GM19467 (cell line): ENCODE results near the gene KCNH5.

Experiments used
- ATAC-seq: cut with Tn5 transposase; IDR thresholded peaks from one replicate; pipeline ENCODE4 v1.9.1; 2021; ENCODE audit warnings: mild to moderate bottlenecking, moderate library complexity; ENCODE audit not compliant: unreplicated experiment

Gene KCNH5

DNA sequence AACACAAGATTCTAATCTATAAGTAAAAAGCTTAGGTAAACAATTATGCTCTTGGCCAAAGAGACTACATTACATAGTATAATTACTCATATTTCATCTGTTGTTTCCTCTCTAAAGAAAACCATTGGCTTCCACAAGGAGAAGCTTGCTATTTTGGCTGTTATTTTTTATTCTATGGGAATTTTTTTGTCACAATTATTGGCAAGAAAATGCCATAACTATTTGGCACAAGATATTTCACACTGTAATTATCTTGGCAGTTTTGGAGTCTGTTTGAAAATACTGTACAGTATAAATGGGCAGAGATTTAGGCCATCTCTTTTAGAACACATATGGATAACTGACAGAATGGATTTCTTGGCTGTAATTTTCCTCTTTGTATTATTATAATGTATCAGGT lies 51.2 kb downstream of the KCNH5 start:
- no peak for ATAC-seq

DNA sequence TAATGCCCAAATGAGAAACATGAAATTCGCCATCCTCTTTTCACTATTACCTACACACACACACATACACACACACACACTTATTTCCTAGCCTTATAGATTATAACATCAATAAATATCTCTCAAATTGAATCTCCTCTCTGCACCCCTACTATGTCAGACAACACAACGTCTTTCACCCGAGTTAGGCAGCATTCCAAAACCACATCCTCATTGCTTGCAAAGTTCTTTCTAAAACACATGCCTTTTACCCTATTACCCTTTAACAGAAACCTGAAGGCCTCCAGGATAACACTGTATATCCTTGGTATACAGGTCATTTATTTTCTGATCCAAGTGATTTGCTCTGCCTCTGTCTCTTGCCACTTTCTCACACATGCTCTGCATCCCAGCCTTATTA lies 56.3 kb downstream of the KCNH5 start:
- ATAC-seq: no peak

DNA sequence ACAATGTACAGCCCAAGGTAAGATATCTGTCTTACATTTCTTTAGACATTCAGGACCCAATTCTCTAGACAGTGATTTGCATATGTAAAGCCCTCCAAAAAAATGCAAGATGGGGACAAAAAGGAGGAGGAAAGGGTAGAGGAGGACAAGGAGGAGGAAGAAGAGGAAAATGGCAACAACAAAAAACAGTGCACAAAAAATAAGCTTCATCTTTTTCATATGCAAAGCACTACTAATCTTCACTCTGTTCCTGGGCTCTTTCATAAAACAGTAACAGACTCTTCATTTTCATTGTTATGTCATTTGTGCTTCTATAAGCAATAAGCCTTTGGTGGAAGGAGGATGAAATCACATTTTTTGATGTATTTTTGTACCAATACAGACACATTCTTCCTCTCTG lies 61.4 kb downstream of the KCNH5 start:
- no peak for ATAC-seq

DNA sequence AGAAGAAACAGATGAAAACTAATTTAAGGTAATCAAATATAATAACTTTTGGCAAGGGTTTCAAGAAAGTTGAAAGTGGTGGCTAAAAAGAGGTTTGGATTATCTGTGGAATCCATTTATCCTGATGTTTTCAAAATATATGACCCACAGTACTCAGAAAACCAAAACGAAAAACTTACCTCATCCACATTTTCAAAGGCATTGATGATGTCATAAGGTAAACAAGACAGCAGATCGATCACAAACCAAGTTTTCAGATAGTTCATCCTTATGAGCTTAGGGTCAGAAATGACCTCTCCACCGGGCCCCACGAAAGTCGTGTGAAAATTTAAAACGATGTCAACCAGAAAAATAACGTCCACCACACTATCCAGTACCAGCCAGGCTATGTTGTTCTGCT lies 64.6 kb downstream of the KCNH5 start:
- ATAC-seq: no peak

DNA sequence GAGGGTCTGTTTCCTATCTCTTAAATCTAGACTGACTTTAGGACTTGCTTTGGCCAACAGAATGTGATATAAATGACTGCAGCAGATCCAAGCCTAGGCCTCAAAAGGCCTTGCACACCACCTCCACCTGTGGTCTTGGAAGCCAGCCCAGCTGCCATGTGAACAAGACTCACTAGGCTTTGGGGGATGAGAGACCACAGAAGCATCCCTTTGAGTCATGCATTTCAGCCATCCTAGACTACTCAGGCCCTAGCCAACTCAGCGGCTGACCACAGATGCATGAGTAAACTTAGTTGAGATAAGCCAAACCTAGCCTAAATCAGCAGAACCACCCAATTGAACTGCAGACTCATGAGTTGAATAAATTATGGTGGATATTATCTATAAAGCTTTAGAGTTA lies 87.7 kb downstream of the KCNH5 start:
- ATAC-seq: no peak

DNA sequence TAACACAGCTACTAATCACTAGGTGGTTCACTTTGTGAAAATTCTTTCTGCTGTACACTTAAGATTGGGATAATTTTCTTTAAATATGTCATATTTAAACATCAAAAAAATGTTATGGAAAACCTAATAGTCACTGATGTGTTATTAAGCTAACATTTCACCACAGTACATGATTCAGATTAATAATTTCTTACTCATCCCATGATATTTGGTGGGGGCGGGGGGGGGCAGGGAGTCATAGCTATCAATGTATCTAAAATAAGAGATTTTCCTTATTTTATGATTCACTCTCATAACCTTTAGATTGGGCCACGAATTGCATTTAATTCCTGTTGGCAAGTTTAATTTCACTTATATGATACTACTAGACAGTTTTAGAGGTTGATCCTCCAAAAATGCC lies 88.8 kb downstream of the KCNH5 start:
- ATAC-seq: no peak

DNA sequence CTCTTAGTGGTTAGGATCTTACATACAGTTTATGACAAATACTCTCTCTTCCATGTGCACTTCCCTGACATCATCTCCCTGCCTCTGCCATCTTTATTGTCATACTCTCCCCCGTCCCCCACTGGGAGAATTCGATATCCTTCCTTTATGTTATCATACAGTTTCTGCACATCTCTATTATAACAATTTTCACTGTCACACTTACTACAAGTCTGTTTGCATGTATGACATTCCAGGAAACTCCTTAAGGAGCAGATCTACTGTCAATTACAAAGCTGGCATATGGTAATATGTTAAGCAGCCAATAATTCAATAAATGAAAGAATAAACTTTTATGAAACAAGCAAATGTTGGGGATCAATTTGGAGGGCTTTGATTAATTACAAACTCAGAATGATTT lies 91.1 kb downstream of the KCNH5 start:
- no peak for ATAC-seq

DNA sequence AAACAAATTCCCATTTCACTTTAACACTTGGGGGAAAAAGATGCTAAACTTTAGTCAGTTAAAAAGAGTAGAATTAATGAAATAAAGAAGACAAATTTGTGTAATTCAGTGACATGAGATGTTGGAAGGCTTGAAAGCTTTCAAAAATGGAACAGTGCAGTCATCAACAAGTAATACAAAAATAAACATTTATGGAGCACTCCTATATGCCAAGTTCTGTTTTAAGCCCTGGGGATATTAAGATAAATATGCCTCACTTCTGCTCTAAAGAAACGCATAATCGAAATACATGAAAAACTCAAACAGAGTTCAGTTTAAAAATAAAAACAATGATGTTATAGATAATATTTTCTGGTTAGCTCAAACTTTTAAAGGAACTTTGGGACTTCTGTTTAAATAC lies 93.0 kb downstream of the KCNH5 start:
- ATAC-seq: no peak

DNA sequence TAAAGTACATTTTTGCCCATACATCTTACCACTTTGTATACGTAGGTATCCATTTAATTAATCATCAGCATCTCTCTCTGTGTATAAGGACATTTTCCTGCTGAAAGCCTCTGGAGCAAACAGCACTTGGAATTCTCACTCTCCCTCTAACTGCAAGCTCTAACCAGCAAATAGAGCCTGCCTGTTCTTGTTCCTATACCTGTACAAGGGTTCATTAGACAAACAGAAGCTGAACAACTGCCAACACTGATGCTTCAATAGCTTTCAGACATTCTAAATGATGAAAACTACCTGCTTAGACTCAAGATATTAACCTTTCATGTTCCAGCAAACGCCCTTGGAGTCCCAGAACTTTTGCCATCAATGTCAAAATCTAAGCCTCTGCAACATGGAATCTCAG lies 98.0 kb downstream of the KCNH5 start:
- ATAC-seq: no peak

DNA sequence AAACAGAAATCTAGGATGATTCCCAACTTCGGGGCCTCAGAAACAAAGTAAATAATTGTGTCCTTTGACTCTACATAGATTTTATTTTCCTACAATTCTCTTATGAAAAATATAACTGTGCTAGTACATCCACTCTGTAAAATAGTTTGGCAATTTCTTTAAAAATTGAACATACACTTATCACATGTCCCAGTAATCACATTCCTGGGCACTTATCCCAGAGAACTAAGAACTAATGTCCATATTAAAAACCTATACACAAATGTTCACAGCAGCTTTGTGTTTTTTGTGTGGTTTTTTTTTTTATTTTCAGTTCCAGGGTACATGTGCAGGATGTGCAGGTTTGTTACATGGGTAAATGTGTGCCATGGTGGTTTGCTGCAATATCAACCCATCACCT lies 99.0 kb downstream of the KCNH5 start:
- ATAC-seq: no peak

DNA sequence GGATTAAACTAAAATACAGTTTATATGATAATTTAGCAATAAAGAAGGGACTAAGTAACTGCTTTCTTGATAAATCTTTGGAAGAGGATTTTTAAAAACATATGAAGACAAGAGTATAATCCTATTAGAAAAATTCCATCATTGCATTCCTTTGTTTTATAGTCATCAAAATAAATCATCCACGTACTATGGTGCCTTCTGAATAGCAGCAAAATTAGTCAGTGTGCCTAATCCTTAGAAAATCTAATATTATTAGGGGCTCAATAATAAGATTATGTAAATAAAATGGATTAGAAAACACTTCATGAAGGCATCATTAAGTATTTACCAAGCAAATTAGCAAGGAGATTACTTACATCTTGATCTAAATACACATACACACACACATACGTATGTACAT lies 102.1 kb downstream of the KCNH5 start:
- no peak for ATAC-seq

DNA sequence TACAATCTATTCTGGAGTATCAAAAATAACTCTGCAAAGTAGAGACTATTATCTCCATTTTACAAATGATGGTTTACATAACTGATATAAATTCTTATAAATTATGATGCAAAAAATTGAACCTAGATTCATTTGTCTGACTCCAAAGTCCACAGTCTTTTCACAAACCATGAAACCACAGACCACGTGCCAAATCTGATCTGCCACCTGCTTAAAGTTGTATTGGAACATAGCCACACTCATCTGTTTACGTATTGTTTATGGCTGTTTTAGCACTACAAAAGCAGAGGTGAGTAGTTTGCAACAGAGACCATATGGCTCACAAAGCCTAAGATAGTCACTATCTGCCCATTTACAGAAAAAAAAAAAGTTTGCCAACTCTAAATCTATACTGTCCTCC lies 105.3 kb downstream of the KCNH5 start:
- no peak for ATAC-seq

DNA sequence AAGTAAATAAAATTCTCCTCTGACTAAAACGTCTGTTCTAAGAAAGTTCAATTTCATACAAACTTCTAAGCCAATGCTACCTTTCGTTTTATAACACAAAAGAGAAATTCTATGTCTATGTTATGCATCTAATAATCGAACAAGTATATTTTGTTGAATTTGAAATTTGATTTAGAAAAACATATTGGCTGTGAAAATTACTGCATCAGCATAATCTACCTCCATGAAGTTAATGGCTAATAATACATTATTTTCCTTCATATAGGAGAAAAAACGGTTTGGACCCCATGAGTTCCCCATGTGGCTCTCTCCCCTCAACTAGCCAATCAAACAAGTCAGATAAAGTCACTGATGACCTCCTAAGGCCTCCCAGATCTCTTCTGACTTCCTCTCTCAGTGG lies 106.5 kb downstream of the KCNH5 start:
- ATAC-seq: no peak

DNA sequence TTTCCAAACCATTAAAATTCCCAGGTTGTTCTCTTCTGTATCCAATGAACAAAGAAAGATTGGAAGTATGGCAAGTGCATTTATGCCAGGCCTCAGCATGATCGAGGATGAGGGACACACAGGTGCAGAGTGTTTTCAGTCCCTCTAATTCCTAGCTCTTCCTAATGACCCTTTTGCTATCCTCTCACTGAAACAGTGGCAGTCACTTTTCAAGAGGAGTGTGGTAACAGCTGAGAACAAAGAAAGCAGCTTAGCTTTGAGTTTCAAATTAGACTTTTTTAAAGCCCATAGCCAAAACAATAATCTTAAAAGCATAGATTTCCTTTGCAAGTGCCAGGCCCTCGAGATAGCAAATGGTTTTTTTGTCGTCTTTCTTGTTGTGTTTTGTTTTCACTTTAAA lies 110.8 kb downstream of the KCNH5 start:
- ATAC-seq: no peak

DNA sequence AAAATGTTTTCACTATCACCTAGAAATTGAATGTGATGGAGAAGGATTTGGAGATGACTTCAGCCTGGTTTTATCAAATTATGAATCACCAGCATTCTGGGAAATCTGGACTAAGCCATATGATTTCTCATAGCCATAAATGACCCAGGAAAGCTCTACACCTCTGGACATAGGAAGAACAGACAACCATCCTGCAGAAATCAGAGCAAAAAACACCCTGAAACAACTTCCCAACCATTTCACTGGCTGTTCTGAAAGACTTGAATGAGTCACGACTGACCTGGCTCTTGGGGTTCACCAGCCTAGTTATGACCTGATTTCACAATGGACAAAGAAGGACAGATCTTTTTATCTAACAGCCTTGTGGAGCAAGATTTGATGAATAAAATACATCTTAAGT lies 123.8 kb downstream of the KCNH5 start:
- no peak for ATAC-seq

DNA sequence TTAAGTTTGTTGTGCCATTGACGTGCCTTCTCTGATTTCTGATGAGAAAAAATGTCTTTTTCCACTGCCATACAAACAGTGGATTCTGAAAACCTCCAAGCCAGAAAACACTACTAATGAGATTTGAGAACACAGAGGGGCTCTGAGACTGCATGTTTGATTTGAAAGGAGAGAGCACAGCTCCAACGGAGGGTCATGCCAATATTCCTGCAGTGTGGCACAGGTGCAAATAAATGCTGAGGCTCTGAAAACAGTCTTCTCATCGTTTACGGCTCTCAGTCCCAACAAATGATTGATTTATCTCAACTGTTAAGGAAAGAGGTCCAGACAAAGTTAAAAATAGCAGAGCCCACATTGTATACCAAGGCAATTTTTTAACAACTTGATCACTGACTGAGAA lies 128.7 kb downstream of the KCNH5 start:
- ATAC-seq: no peak

DNA sequence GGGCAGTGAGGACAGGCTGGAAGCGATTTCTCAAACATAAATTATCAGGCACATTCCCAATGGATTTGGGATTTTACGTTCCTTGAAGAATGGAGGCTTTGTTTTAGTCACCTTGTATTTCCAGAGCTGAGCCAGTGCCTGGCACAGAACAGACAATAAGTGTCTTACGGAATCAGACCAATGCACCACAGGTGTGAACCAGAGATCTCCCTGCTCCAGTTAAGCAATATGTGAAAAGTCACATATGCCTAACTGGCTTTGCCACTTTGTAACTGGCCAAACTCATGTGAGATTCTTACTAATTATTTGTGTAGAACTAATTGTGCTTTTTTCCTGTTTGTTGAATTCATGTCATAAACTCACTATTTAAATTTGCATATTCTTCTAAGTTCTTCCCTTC lies 130.4 kb downstream of the KCNH5 start:
- ATAC-seq: no peak

DNA sequence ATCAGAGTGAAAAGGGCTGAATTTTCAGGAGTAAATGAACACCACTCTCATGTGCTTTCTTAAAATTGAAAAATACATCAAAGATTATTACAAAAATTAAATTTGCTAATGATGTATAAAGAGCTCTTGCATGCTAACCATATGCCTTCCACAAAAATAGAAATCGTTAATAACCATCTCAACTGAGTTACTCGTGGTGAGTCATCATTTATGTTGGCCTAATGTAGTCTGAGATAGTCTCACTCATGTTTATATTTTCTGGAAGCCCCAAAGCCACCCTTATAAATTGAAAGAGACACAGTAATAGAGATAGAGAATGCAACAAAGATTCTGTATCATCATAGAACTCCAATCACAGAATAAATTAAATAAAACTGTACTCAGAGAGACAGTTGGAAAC lies 131.2 kb downstream of the KCNH5 start:
- ATAC-seq: no peak

DNA sequence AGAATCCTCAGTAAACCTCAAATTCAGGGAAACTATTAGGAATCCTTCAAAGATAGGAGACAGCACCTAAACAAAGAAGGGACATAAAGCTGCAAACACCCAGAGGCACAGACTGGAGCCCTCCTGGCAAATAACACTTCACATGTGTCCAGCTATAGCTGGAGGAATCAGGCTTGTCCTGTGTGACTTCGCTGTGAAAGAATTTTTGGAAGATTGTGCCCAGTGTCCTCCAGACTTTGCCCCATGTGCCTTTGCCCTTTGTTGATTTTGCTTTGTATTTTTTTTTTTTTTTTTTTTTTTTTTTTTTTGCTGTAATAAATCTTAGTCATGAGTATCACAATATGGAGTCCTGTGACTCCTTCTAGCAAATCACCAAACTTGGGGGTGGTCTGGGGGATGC lies 136.8 kb downstream of the KCNH5 start:
- no peak for ATAC-seq

DNA sequence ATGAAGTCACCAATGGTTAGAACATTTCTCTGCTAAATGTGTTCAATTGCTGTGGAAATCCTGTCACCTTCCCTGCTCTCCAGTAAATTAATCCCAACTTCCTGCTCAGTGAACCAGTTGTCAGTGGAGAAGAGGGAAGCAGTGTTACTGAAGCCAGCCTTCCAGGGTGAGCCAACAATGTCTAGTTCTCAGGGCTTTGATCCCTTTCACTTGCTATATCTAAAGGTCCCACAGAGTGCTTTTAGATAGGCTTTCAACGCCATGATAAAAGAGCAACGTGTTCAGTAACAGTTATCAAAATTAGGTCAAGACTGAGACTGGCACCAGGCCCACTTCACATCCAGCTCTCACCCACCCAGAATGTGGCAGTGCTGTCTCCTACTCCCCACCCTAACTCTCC lies 139.7 kb downstream of the KCNH5 start:
- ATAC-seq: no peak

DNA sequence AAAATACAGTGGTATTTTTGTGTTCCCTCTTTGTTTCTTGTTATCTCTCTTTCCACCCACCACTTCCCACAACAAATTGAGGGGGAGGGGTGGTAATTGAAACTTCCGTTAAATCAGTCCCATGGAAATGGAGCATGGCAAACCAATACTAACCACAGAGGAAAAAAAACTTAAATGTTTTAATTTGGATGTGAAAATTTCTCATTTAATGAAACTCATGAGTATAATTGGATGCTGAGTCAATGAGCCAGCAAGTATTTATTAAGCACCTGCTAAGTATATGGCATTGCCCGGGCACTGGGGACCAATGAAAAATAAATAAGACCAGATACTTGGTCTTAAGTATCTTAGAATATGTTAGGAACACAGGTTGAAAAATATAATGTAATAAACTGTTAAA lies 147.5 kb downstream of the KCNH5 start:
- ATAC-seq: no peak

DNA sequence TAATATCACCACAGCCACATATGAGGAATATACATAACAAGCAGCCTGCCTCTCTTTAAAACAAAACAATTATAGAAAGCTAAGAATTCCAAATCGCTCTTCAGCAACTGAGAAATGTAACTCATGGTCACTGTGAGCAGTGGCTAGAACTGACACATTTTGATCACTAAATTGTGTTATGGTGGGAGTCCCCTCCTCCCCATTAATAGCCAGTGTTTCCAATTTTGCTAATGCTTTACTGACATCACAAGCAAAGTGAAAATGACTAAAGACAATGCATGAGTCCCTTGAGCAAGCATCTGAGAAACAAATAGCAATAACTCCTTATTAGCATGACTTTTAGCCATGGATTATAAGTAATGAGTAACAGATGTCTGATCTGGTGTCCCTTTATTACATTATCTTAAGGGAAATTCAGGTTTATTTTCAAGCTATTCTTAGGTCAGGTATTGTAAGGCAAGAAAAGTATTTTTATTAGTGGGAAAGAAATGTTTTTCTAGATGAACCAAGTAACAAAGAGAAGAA lies 148.3 kb downstream of the KCNH5 start:
- no peak for ATAC-seq

DNA sequence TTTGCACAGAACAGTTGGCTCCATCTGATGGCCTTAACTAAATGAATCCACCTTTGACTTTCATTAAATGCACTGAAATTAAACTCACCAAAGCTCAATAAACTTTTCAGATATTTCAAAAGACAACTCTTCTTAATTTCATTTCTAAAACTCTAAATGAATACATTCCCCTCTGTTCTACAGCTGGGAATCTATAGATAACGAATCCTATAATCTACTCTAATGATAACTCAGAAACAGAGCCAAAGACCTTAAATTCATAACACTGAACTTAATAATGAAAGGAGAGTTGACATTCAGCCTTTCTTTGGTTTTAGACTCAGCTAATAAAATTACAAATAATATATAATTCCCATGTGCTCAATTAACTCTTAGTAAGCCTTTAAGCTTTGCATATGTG lies 150.5 kb downstream of the KCNH5 start:
- no peak for ATAC-seq

DNA sequence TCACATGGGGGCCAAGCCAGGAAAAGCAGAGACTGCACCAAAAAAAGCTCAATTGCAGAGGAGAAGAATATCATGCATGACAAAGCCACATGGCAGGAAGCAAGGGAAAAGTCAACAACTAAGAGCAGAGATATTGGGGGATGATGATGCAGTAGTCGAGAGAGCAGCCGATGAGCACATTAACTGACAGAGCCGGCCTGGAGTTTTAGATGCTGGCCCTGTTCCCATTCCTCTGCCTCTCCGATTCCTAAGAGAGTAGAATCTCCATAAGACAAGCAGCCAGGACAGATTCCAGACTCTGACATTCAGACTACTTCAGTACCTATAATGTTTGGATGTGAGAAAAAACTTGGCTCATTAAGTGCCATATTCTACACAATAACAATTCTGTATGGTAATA lies 155.9 kb downstream of the KCNH5 start:
- no peak for ATAC-seq
